ENCODE data around the gene RTL10.
"Not testable (repeated sequence)": the region's sequence is repeated elsewhere in the genome, so short reads cannot be mapped to it uniquely, and the experiment has no call there.

Gene RTL10

DNA sequence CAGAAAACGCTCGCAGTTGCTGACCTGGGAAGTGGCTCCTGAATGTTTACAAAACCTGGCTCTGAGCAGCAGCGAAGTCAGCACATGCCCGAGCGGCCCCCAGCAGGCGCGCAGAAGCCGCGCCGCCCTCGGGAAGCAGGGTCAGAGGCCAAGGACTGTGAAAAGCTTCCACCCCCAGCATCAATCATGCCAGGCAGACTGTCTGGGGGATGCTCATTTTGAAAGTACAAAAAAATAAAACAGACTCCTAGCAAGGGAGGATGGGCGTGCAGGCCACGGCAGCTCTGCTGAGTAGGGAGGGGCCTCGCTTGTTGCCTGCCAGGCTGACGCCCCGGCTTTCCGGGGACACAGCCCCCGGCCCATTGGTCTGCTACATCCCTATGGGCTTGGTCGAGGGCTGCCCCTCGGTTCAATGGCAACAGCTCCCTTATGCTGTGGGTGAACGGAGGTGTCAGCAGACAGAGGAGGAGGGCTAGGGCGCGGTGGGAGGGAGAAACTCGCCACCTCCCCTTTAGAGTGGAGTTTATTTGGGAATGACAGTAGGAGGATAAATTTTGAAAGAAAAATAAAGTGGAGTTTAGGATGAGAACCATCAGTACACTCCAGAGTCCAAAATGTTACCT lies 37.7 kb upstream of the RTL10 start:
- peak overlapping the region; percentile 83 for H3K4me3 Mint-ChIP-seq
- H3K27me3 Mint-ChIP-seq = no peaks in the 10 kb centered on the region
- H3K9me3 Mint-ChIP-seq = no peaks in the 10 kb centered on the region
- H3K4me1 Mint-ChIP-seq = peaks cover 87% of the 10 kb centered on the region
- H3K27ac Mint-ChIP-seq = peak overlapping the region; percentile 96
- H3K36me3 Mint-ChIP-seq = peaks cover 3% of the 10 kb centered on the region

DNA sequence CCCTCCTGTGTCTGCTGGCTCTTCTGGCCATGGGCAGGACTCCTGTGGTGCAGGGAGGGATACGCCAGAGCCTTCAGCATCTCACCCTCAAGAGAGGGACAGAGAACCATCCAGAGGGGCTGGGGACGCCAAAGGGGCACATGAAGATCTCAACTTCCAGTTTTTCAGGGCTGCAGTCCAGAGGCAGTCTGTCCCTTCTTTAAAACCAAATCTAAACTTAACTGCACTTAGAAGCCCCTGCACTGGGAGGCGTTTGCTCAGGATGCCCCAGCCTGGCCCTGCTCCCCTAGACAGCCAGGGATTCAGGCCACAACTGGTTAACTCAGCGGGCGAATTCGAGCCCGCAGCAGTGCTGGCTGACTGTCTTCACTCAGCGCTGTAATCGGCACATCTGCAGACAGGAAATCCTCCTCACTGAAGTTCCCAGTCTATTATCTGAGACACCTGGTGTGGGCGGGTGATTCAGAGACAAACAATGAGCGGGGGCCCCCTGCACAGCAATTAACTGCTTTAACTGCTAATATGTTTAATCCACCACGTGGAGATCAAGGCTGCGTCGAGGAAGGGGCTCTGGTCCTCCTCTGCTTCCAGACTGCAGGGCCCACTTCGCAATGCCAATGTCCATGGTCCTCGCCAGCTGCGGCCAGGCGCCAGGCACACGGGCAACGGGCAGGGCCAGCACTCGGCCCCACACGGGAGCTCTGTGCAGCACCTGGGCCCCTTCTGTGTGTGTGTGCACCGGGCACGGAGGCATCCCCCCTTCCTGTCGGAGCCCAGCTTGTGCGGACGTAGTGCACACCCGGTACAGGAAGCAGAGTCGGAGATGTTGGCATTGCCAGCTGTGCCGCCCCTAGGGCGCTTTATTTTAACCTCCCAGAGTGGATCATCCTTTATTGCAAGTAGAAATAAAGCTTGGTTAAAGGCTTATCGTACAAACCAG lies 36.9 kb upstream of the RTL10 start:
- no peaks in the 10 kb centered on the region for H3K27me3 Mint-ChIP-seq
- peaks cover 87% of the 10 kb centered on the region for H3K4me1 Mint-ChIP-seq
- H3K4me3 Mint-ChIP-seq = peak overlapping the region; percentile 83
- peak overlapping the region; percentile 96 for H3K27ac Mint-ChIP-seq
- H3K36me3 Mint-ChIP-seq = peaks cover 3% of the 10 kb centered on the region
- no peaks in the 10 kb centered on the region for H3K9me3 Mint-ChIP-seq

DNA sequence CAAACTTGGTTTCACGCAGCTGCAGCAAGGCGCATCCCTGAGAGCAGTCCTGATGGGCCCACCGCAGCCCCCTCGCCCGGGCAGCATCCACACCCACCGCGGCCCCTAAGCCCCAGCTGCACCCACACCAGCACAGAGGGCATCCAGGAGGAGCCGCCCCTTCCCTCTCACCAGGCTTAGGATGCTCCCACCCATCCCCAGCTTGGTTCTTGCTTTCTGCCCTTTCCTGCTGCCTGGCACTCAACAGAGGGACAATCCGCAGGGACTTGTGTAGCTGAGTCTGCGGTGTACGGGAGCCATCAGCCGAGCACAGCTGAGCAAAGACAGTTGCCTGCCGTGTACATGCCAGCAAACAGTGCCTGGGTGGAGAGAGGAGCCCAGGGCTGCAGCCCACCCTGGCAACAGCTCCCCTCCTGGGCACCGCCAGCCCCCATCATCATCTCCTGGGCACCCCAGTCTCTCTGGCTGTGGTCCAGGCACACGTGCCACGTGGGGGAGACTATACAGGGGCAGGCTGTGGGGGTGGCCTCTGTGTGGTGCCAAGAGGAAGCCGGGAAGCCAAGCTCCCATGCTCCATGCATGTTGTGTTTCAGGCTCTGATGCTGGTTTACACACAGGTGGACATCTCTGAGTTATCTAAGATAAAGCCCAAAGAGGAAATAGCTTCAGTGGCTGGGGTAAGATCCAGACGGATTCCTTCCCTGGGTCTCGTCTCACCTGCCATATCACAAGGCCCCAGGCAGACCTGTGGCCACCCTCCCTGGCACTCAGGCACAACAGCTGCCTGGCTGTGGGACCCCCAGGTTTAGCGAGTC lies 36.0 kb upstream of the RTL10 start:
- no peaks in the 10 kb centered on the region for H3K9me3 Mint-ChIP-seq
- H3K27ac Mint-ChIP-seq = peak overlapping the region; percentile 96
- peaks cover 3% of the 10 kb centered on the region for H3K36me3 Mint-ChIP-seq
- H3K4me3 Mint-ChIP-seq = peak overlapping the region; percentile 83
- peaks cover 87% of the 10 kb centered on the region for H3K4me1 Mint-ChIP-seq
- no peaks in the 10 kb centered on the region for H3K27me3 Mint-ChIP-seq

DNA sequence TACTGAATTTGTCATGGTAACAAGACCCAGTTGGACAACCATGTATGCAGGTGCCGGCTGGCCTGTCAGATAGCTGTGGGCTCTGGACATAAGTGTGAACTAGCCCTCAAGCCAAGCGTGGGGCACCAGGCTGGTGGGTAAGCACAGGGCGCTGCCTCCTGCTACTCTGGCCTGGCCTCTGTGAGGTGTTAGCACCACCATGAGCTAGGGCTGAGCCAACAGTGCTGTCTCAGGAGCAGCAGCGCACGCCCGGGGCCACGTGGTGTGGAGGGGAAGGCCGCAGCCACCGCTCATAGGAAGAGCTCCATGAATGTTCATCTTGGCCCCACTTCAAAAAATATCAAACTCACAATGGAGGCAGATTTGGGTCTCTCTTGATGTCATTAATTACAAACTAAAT lies 35.3 kb upstream of the RTL10 start:
- H3K27me3 Mint-ChIP-seq = no peaks in the 10 kb centered on the region
- peaks cover 3% of the 10 kb centered on the region for H3K36me3 Mint-ChIP-seq
- H3K4me1 Mint-ChIP-seq = peaks cover 83% of the 10 kb centered on the region
- peak overlapping the region; percentile 83 for H3K27ac Mint-ChIP-seq
- H3K9me3 Mint-ChIP-seq = no peaks in the 10 kb centered on the region
- H3K4me3 Mint-ChIP-seq = peak overlapping the region; percentile 57

DNA sequence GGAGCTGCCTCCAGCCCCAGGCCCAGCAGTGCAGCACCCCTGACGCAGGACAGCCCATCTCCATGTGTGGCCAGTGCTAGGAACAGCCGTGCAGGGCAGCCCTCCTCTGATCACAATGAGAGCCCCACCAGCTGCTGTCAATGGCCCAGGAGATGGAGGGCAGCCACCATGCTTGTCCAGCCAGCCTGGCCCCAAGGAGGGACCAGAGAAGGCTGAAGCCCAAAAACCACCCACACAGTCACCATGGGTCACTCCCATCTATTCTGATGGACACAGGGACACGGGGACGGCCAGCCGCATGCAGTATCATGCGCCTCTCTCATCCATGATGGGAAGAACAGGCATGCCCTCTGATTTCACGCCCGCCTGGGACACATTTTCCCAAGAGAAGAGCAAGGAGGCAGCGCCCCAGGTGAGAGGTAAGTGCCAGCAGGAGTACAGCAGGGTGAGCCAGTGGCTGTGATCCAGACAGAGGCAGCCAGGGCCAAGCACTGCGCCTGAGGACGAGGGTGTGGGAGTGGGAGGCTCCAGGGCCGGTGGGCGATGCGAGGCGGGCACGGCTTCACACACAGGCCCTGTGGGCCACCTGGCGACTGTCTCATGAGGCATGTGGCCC lies 33.6 kb upstream of the RTL10 start:
- H3K4me3 Mint-ChIP-seq = no peak overlapping the region

DNA sequence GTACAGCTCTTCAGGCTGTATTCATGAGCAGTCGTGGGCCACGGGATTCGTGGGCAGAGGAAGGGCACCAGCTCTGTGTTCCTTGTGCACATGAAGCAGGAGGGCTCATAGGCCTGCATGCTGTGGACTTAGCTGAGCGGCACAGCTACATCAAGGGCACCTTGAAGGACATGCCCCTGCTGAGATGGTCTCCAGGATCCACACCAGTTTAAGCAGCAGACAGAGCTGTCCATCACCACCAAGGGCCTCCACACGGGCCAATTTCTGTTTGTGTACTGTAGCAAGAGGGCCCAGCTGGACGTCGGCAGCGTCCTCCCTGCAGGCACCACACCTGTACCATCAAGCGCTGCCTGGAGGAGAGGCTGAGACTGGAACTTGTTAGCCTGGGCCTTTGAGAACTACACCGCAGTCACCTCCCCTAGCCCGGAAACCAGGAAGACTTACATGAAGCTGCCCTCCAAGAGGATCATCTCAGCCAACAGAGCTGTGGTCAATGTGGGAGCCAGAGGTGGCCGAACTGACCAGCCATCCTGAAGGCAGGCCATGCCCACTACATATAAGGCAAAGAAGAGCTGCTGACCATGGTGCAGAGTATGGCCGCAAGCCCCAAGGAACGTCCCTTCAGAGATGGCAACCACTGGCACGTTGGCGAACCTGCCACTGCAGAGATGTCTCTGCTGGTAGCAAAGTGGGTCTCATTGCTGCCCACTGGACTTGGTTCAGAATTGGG lies 32.7 kb upstream of the RTL10 start:
- H3K4me1 Mint-ChIP-seq = peaks cover 73% of the 10 kb centered on the region
- no peaks in the 10 kb centered on the region for H3K27me3 Mint-ChIP-seq
- H3K4me3 Mint-ChIP-seq = peak overlapping the region; percentile 59
- no peaks in the 10 kb centered on the region for H3K36me3 Mint-ChIP-seq
- peak overlapping the region; percentile 97 for H3K27ac Mint-ChIP-seq
- H3K9me3 Mint-ChIP-seq = no peaks in the 10 kb centered on the region

More for the DNA sequence above, 33.6 kb upstream of the RTL10 start:
- no peaks in the 10 kb centered on the region for H3K27me3 Mint-ChIP-seq
- H3K9me3 Mint-ChIP-seq = no peaks in the 10 kb centered on the region
- H3K27ac Mint-ChIP-seq = peak overlapping the region; percentile 17
- H3K36me3 Mint-ChIP-seq = no peaks in the 10 kb centered on the region
- peaks cover 81% of the 10 kb centered on the region for H3K4me1 Mint-ChIP-seq

DNA sequence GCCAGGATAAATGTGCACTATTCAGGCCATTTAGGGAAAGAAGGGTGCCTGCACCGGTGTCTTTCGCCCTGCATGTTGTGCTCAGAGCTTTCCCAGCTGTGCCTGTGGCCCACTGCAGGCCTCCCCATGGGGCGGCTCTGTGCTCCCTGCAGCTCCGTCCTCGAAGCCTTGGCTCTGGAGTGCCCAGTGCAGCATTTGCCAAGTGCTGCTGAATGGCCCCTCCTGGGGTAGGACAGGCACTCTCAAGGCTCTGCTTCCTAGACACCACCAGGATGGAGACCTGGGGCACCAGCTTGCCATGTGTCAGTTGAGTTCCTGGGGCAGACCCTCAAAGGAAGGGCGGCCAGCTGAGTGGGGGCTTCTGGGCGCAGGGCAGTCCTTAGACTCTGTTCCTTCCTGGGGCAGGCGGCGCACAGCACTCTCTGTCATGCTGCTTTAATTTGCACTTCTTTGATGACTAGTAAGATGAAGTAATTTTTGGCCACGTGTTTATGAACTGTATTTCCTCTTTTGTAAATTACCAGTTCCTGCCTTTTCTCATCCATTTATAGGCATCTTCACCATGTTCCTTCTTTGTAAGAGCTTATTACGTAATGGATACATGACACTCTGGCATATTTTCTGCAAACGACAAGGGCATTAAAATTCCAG lies 32.1 kb upstream of the RTL10 start:
- H3K27ac Mint-ChIP-seq = peak overlapping the region; percentile 97
- no peaks in the 10 kb centered on the region for H3K36me3 Mint-ChIP-seq
- no peaks in the 10 kb centered on the region for H3K9me3 Mint-ChIP-seq
- H3K4me1 Mint-ChIP-seq = peaks cover 66% of the 10 kb centered on the region
- H3K4me3 Mint-ChIP-seq = peak overlapping the region; percentile 59
- H3K27me3 Mint-ChIP-seq = no peaks in the 10 kb centered on the region

DNA sequence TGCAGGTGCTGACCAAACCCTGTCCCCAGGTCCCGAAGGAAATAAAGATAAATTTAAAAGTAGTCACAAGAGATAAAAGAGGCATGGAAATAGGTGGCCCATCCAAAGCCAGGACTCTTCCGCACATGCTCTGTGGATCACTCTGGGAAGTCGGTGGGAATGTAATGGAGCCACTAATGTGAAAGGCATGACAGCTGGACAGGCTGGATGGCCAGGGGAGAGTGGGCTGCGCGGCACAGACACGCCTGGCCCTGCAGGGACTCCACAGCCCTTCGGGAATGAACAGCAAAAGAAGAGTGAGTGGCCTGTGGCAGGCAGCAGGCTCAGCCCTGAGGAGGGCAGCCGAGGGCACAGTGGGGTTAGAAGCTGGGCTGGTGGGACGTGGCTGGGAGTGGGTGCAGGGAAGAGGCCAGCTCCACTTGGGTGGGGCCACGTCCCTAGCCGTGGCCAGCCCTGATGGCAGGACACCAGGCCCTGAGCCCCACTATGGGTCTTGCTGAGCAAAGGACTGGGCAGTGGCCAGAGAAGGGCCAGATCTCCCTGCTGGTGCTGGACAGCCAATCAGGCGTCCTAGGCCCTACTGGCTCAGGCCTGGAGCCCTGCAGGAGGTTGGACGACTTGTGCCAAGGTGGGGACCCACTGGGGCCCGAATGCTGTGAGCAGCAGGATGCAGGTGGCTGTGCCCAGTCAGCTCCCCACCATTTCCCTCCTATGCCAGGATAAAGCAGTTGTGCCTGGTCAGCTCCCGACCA lies 31.3 kb upstream of the RTL10 start:
- H3K4me3 Mint-ChIP-seq = peak overlapping the region; percentile 71
- no peaks in the 10 kb centered on the region for H3K27me3 Mint-ChIP-seq
- H3K27ac Mint-ChIP-seq = peak overlapping the region; percentile 91
- H3K9me3 Mint-ChIP-seq = no peaks in the 10 kb centered on the region
- no peaks in the 10 kb centered on the region for H3K36me3 Mint-ChIP-seq
- H3K4me1 Mint-ChIP-seq = peaks cover 59% of the 10 kb centered on the region

DNA sequence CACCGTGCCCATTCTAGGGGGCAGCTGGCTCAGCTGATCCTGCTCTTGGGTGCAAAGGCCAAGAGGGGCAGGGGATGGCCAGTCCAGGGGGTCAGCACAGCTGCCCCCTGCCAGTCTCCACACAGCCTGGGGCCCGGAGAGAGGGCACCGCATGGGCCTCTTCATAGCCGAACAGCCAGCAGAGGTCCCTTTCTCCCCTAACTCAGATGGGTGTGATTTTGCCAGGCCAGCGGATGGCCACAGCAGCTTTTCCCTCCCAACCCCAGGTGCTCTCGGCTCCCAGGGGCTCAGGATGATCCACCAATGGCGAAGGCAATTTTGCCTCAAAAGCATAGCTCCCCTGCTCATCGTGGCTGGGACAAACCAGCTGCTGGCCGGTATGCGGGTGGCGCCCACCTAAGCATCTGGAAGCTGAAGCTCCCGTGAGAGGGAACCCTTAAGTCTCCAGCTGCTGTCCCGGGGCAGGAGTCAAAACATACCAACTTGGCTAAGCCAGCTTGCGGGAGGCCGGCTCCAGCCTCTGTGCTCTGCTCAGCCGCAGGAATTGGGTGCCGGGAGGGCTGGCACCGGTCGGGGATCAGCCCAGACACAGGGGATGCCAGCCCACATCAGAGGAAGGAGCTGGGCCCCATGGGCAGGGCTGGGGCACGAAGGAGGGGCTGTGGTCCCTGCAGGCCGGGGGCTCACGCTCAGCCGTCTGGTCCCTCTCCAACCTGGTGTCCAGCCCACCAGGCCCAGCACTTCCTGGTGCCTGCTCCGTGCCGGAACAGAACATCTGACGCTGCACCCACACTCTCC lies 30.5 kb upstream of the RTL10 start:
- Mint-ChIP-seq H3K36me3 (no peaks in the 10 kb centered on the region), H3K27ac (peak overlapping the region; percentile 91), H3K9me3 (no peaks in the 10 kb centered on the region), H3K4me3 (peak overlapping the region; percentile 71), H3K27me3 (no peaks in the 10 kb centered on the region), H3K4me1 (peaks cover 51% of the 10 kb centered on the region)

DNA sequence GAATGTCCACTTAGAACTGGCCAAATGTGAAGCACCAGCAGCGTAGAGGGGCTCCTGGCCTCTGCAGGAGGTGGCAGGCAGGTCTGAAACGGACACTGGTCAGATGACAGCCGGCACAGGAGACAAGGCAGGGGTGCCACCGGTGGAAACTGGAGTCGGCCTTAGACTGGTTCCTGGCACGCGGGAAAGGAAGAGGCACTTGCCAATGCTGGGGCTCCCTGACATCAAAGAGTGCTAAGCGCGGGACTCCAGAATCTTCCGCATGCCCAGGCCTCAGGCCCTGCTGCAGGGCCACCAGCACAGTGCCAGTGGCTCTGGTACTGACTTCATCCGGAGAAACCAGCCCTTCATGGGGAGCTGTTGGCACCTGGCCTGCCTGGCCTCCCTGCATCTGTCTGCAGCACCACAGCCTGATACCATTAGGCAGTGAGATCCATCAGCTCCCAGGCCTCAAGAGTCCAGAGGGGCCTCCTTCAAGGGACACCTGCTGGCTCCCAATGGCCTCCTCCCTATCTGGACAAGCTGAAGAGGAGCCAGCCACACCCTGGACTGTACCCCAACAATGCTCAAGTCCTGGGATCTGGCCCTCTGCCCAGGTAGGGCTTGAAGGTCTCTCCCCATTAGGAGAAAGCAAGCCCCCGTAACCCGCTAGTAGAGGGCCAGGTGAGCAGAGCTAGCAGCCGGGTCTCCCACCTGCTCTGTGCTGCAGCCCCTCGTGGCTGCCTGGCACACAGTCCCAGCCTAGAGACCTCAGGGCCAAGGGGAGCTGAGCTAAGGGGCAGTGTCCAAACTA lies 29.7 kb upstream of the RTL10 start:
- Mint-ChIP-seq H3K27me3 (no peaks in the 10 kb centered on the region), H3K9me3 (no peaks in the 10 kb centered on the region), H3K27ac (peak overlapping the region; percentile 23), H3K36me3 (no peaks in the 10 kb centered on the region), H3K4me3 (no peak overlapping the region), H3K4me1 (peaks cover 45% of the 10 kb centered on the region)

DNA sequence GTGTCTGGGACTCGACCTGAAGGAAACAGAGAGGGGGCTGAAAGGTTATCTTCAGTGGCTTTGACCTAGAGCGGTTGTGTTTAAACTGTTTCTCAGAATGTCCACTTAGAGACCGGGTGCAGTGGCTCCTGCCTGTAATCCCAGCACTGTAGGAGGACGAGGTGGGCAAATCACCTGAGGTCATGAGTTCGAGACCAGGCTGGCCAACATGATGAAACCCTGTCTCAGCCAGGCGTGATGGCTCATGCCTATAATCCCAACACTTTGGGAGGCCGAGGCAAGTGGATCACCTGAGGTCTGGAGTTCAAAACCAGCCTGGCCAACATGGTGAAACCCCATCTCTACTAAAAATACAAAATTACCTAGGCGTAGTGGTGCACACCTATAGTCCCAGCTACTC lies 28.8 kb upstream of the RTL10 start:
- H3K4me3 Mint-ChIP-seq, H3K9me3 Mint-ChIP-seq, H3K36me3 Mint-ChIP-seq, H3K27ac Mint-ChIP-seq, H3K27me3 Mint-ChIP-seq: not testable (repeated sequence)
- peaks cover 44% of the 10 kb centered on the region for H3K4me1 Mint-ChIP-seq

DNA sequence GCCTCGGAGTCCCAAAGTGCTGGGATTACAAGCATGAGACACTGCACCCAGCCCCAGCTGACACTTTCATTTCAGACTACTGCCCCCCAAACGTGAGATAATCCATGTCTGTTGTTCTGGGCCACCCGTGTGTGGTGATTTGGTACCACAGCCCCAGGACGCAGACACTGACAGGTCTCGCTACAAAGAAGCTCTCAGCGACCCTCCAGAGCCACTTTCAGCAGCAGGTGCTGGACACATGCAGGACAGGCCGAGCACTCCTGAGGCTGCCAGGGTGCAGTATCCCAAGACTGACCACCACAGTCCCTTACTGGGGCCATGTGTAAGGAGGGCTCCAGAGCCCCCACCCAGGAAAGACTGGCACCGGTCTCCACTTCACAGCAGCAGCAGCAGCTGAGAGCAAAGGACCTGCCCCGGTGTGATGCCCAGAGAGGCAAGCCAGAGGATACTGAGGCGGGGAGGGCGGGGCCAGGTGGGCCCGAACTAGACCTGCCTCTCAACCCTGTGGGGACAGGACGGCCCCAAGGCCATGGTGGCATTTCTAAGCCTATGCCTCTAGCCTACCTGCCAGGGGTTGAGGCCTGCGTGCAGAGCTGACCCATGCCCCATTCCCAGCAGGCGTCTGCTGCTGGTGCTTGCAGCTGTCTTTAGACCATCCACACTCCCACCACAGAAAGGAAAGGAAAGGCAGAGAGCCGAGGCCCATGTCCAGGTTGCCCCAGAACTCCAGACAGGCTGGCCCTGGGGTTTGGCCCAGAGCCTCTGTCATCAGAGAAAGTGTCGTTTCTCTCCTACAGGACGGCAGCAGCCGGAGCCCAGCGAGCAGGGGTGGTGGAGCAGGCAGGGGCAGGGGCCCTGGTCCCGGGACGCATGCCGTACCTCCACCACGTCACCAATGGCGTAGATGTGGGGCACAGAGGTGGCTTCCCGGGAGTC lies 28.0 kb upstream of the RTL10 start:
- H3K9me3 Mint-ChIP-seq = no peaks in the 10 kb centered on the region
- no peak overlapping the region for H3K27ac Mint-ChIP-seq
- H3K27me3 Mint-ChIP-seq = no peaks in the 10 kb centered on the region
- H3K36me3 Mint-ChIP-seq = no peaks in the 10 kb centered on the region
- H3K4me1 Mint-ChIP-seq = peaks cover 37% of the 10 kb centered on the region
- H3K4me3 Mint-ChIP-seq = no peak overlapping the region
